GM19239 (cell line): ENCODE measurements around the gene ZNF69.
A peak's percentile ranks its signal among the peaks of the same experiment; 100 is the strongest.
"Not testable (repeated sequence)": the region's sequence is repeated elsewhere in the genome, so short reads cannot be mapped to it uniquely, and the experiment has no call there.

ENCODE experiments used
- DNase-seq: peaks from one replicate; pipeline ENCODE4 v3.0.0; 2011; ENCODE audit warnings: low spot score; ENCODE audit not compliant: insufficient read length
- FAIRE-seq: peaks from 2 replicates; lab custom pipeline; 2011; peaks lifted over from hg19 to GRCh38; lab: Jason Lieb, UNC

ZNF69 gene

DNA sequence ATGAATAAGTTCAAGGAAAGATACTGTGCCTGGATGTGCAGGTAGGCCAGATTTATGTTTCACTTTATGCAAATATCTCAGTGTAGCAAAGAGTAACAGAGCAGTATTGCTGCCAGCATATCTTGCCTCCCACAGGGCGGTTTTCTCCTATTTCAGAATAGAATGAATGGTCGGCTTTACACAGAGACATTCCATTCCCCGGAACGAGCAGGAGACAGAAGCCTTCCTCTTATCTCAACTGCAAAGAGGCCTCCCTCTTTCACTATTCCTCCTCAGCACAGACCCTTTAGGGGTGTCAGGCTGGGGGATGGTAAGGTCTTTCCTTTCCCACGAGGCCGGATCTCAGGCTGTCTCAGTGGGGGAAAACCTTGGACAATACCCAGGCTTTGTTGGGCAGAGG lies 2.3 kb downstream of the ZNF69 start:
- FAIRE-seq, DNase-seq: not testable (repeated sequence)

DNA sequence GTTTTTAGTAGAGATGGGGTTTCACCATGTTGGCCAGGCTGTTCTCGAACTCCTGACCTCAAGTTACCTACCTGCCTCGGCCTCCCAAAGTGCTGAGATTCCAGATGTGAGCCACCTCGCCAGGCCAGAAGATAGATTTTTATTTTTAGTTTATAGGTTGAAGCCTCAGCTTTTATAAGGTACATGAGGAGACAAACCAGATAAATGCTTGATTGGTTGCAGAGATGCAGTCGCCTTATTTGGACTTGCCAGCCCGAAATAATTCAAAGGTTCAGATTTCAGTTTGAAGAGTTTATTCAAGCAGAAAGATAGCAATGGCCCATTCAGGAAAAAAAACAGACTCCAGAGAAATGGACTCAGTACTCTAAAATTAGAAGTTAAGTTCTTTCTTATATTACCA lies 3.1 kb downstream of the ZNF69 start:
- no peak for DNase-seq
- FAIRE-seq, result no peak

DNA sequence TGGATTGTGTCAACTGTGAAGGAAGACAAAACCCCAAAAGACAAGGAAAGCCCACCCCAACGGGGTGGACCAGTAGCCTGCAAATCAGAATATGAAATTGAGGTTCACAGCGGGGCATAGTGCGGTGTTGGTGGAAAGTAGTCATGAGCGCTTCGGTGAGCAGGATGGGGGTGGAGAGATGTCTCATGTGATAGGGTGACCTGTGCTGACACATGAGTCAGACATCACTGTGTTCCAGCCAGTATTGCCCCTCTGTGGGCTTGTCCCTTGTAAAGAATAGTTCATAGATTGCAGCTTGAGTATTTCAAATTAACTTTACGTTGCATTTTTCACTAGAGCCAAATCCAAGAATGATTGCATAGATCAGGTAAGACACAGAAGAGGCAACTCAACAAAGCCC lies 7.3 kb downstream of the ZNF69 start:
- FAIRE-seq (no peak), DNase-seq (no peak)

DNA sequence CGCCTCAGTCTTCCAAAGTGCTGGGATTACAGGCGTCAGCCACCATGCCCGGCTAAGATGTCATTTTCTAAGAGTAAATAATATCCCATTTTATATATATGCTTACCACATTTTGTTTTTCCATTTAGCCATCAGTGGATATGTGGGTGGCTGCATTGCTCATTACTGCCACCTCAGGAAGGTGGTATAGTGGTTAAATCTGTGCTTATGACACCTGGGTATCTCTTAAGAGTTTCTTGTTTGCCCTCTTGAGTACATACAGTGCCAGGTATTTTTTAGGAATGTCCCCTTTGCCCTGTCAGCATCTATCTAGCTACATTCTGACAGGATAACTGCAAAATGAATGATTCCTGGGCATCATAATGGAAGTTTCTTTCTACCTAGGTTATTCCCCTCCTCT lies 14.6 kb downstream of the ZNF69 start:
- DNase-seq, result no peak
- no peak for FAIRE-seq

DNA sequence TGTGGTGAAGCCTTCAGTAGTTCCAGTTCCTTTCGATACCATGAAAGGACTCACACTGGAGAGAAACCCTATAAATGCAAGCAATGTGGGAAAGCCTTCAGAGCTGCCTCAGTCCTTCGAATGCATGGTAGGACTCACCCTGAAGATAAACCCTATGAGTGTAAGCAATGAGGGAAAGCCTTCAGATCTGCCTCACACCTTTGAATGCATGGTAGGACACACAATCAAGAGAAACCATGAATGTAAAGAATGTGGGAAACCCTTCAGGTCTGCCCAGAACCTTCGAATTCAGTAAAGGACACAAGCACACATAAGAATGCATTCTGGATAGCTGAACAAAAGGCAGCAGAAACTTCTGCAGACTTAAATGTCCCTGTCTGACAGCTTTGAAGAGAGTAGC lies 18.3 kb downstream of the ZNF69 start:
- FAIRE-seq, result no peak
- DNase-seq, result no peak

DNA sequence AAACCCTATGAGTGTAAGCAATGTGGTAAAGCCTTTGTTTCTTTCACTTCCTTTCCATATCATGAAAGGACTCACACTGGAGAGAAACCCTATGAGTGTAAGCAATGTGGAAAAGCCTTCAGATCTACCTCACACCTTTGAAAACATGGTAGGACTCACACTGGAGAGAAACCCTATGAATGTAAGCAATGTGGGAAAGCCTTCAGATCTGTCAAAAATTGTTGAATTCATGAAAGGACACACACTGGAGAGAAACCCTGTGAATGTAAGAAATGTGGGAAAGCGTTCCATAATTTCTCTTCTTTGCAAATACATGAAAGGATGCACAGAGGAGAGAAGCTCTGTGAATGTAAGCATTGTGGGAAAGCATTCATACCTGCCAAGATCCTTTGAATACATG lies 24.4 kb downstream of the ZNF69 start:
- DNase-seq, FAIRE-seq: not testable (repeated sequence)

DNA sequence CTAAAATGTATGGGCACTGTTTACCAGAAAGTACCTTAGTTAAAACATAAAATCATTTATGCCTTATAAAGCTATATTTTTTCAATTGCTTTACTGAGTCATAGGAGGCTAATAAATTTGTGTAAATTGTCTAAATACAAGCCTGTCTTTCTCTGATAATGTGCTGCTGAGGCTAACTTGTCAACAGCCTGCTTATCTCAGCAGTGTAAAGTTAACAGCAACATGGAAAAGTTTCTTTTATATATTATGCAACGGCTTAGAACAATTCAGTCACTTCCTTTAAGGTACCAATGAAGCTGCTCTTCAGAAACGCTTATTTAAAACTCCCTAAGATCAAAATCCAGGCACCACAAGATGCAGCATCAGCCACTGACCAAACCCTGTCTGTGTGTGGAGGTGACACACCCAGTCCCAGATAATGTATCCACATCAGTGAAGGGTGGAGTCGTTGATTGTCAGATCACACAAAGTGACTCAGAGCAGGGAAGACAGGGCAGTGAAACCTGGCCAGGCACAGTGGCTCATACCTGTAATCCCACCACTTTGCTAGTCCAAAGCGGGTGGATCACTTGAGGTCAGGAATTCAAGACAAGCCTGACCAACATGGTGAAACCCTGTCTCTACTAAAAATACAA lies 27.0 kb downstream of the ZNF69 start:
- not testable (repeated sequence) for DNase-seq, FAIRE-seq

DNA sequence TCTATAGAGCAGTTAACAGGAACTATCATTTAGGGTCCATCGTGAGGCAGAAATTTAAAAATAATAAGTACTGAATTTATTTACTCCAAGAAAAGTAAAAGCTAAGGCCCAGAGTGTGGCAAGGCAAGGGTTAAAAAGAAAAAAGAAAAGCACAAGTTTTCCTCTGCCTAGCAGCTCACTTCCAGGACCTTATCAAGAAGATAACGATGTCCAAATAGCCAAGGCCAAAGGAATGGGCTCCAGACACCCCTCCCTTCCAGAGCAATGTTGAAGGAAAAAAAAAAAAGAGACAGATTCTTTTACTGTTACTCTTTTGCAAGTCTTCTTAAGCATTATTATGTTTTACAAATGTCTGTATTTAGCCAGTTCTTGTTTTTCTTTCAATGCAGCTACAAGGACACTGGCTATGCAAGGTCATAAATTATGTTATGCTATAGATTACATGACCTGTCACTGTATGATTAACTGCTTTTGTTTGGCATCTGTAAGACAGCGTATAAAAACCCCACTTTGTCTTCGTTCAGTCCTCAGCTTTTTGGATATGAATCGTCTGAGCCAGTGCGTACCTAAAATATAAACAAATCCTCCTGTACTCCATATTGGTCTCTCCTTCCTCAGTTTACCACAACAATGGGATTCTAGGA lies 34.4 kb downstream of the ZNF69 start:
- FAIRE-seq (no peak), DNase-seq (no peak)

DNA sequence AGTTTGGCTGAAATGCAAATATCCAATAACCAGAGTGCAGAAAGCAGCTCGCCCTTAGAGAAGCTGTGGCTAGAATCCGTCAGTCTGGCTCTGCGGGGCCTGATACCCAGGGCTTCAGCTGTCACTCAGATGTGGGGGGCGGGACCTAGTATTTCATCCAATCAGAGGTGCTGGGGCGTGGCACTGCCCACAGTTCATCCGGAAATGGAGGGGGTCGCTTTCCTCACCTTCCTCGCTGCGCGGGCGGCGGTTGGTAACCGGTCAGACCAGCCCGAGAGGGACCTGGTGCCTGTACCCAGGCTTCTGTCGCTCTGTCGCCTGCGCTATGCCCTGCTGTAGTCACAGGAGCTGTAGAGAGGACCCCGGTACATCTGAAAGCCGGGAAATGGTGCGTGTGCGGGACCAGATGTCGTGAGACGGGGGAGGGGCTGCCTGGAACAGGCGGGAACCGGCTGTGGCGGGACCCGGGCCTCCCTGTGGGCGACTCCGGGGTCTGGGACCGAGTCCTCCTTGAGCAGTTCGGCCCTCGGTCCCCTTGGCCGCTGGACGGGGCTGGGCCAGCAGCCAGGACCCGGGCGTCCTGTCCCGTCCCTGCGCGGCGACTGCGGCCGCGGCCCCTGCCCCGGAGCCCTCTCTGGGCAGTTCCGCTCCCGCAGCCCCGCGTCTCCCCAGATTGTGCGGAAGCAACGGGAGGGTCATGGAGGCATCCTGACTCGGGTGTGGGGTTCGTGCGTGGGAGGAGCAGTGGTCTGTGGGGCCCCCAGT lies 37.5 kb downstream of the ZNF69 start, which contains the start of gene ZNF700:
ZNF700 (plus strand) TSS at position 222 of the 765 bp plus-strand sequence; CDS start at position 326, 104 bp downstream.
- peak; percentile 65 for DNase-seq
- peak; percentile 88 for FAIRE-seq

DNA sequence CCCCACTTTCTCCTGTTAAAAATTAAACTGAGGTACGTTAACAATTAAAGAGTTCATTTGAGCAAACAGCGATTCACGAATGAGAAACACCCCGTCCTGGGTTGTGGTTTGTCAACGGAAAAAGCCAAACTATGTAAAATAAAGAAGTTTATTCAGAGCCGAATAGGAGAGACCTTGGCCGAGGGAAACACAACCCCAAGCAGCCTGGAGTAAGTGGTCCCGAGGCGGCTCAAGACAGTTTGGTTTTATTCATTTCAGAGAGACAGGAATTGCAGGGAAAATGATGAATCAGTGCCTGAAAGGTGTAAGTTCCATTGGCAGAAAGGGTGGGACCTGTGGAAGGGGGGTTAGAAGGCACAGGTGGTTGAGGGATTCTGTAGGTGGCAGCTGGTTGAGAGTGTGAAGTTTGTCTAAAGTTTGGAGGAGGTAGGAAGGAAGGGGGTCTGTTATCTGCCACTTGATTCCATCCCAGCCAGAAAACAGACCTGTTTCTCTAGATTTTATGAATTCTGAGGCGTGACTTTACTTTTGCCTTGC lies 38.1 kb downstream of the ZNF69 start:
- peak; percentile 86 for FAIRE-seq
- DNase-seq, result not testable (repeated sequence)

DNA sequence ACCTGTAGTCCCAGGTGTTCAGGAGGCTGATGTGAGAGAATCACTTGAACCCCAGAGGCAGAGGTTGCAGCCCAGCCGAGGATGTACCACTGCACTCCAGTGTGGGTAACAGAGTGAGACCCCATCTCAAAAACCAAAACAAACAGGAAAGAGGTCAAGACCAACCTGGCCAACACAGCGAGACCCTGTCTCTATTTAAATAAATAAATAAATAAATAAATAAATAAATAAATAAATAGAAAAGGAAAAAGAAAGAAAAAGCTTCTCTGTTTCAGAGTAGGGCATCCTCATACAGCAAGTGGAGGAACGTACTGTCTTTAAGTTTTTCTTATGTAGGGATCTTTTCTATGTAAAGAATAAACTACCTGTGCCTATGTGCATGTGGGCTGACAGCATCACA lies 39.6 kb downstream of the ZNF69 start:
- DNase-seq, result no peak
- FAIRE-seq, result no peak

DNA sequence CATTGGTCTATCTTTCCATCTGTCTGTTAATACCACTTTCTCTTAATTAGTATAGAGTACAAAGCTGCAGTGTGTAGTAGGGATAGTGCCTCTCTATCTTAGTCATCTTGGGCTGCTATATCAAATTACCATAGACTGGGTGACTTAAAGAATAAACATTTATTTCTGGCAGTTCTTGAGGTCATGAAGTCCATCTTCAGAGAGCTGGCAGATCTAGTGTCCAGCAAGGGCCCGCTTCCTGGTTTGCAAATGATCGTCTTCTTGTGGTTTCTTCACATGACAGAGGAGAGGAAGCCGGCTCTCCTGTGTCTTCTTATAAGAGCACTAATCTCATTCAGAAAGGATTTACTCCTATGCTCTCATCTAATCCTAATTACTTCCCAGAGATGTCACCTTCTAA lies 43.5 kb downstream of the ZNF69 start:
- DNase-seq (no peak), FAIRE-seq (no peak)

DNA sequence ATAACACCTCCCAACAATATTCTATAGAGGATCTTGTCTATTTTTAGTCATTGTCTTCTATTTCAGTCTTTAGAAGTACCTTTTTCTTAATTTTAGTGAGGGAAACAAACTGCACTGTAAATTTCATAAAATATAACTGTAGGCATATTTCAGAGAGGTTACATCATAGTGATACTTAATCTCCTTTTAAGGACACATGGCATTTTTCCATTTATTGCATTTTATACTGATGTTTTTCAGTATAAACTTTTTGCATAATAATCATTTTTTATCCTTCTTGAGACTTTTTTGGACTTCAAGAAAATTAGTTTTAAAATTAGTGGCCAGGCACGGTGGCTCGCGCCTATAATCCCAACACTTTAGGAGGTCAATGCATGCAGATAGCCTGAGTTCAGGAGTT lies 43.9 kb downstream of the ZNF69 start:
- DNase-seq, result no peak
- no peak for FAIRE-seq

DNA sequence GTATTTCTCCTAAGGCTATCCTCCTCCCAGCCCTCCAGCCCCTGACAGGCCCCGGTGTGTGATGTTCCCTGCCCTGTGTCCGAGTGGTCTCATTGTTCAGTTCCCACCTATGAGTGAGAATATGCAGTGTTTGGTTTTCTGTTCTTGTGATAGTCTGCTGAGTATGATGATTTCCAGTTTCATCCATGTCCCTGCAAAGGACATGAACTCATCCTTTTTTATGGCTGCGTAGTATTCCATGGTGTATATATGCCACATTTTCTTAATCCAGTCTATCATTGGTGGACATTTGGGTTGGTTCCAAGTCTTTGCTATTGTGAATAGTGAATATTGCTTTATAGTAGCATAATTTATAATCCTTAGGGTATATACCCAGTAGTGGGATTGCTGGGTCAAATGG lies 48.2 kb downstream of the ZNF69 start:
- not testable (repeated sequence) for DNase-seq, FAIRE-seq

DNA sequence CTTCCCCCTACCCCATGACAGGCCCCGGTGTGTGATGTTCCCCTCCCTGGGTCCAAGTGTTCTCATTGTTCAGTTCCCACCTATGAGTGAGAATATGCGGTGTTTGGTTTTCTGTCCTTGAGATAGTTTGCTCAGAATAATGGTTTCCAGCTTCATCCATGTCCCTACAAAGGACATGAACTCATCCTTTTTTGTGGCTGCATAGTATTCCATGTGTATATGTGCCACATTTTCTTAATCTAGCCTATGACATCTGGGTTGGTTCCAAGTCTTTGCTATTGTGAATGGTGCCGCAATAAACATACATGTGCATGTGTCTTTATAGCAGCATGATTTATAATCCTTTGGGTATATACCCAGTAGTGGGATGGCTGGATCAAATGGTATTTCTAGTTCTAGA lies 50.8 kb downstream of the ZNF69 start:
- not testable (repeated sequence) for DNase-seq, FAIRE-seq

DNA sequence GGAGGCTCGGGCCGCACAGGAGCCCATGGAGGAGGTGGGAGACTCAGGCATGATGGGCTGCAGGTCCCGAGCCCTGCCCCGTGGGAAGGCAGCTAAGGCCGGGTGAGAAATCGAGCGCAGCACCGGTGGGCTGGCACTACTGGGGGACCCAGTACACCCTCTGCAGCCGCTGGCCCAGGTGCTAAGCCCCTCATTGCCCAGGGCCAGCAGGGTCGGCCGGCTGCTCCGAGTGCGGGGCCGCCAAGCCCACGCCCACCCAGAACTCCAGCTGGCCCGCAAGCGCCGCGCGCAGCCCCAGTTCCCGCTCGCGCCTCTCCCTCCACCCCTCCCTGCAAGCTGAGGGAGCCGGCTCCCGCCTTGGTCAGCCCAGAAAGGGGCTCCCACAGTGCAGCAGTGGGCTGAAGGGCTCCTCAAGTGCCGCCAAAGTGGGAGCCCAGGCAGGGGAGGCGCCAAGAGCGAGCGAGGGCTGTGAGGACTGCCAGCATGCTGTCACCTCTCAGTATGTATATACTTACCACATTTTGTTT lies 53.8 kb downstream of the ZNF69 start:
- not testable (repeated sequence) for DNase-seq, FAIRE-seq

DNA sequence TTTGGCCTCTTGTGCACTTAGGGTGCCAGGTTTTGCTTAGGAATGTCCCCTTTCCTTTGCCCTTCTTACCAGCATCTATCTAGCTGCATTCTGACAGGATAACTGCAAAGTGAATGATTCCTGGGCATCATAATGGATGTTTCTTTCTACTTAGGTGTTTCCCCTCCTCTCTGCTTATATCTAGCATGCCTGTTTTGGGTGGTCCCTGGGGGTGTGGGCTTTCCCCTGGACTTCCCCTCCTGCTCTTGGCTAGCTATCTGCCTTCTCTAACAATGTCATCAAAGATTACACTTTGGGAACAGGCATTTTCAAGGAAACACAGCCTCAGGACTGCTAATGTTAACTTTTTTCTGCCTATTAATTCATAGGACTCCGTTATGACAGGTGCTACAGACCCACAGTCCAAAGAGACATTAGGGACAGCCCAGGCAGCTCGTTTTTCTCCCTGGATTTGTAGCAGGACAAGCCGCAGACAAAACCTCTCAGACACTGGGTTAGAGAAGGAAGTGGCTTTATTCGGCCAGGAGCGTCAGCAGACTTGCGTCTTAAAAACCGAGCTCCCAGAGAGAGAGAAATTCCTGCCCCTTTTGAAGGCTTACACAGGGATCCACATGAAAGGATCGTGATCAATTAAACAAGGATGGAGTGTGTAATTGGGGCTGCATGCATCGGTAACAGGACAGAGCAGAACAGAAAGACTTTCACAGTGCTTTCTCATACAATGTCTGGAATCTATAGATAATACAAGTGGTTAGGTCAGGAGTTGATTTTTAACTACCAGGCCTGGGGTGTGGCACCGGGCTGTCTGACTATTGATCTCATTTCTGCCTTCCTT lies 54.6 kb downstream of the ZNF69 start:
- FAIRE-seq, result no peak
- DNase-seq, result no peak

DNA sequence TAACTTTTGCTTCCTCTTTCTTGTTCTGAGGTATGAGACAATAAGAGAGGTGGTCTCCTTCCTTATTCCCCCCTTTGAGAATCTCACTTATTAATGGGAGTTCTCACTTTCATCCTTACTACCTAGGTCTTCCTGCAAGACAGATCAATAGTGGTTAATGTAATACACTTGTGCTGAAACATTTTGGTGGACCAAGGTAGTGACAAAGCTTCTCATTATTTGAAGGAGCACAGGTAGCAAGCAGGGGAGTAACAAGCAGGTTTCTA lies 55.2 kb downstream of the ZNF69 start:
- FAIRE-seq, result no peak
- no peak for DNase-seq

DNA sequence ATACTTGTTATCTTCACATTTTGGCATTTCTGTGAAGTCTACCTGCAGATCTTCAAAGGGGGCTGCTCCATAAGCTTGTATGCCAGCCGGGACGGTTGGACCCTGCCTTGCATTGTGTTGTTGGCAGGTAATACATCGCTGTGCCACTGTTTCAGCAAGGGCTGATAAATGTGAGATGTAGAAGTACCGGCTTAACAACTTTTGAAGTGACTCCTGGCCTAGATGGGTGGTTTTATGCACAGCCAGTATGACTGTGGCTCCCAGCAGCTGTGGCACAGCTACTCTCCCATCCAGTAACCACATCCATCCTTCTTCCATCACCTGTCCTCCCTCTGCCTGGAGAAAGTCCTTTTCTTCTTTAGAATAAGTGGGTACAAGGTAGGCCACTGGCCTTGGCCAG lies 57.1 kb downstream of the ZNF69 start:
- no peak for DNase-seq
- FAIRE-seq, result no peak

DNA sequence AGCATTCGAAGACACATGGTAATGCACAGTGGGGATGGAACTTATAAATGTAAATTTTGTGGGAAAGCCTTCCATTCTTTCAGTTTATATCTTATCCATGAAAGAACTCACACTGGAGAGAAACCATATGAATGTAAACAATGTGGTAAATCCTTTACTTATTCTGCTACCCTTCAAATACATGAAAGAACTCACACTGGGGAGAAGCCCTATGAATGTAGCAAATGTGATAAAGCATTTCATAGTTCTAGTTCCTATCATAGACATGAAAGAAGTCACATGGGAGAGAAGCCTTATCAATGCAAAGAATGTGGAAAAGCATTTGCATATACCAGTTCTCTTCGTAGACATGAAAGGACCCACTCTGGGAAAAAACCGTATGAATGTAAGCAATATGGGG lies 61.1 kb downstream of the ZNF69 start:
- no peak for FAIRE-seq

More for the DNA sequence above, 61.1 kb downstream of the ZNF69 start:
- no peak for DNase-seq
